ENCODE results near the gene LRCH3.
"Not testable (repeated sequence)": the region's sequence is repeated elsewhere in the genome, so short reads cannot be mapped to it uniquely, and the experiment has no call there.

The LRCH3 gene

DNA sequence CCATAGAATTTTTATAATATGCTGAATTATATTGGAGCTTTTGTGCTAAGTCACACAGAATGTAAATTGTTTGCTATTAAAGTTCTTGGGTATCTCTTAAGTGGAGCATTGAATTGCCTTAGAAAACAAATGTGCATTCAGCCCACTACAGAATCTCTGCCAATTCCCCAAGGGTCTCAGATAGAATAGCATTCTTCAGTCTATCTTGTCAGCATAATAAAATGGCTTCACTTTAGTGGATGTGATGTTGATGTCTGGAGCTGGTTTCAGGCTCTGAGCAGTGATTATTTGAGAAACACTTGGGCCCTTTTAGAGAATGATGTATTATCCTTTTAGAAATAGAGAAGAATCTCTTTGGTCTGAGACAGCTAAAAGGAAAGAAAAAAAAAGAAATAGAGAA, 45.2 kb downstream of the LRCH3 start:
- DNase-seq, result no peak

DNA sequence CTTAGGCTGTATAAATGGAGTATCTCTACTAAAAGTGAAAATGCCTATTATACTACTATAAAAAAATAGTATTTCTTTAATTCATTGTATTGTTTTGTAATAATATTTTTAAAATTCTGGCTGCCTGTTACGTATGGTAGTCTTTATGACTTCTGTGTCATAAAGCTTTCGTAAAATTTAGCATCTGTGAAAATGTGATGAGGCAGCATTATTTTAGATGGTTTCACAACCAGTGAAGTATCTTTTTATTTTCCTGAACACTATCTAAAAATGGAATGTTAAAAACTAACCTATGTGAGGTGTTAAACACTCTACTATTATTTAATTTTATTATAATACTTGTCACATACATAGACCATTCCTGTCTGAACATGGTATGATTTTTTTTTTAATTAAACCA, 46.2 kb downstream of the LRCH3 start:
- DNase-seq, result no peak

GRCh38 chr3:197841789-197842188, 50.7 kb downstream of the LRCH3 start:
- DNase-seq, result no peak

GRCh38 chr3:197846491-197846890, 55.4 kb downstream of the LRCH3 start:
- peak in 1 of 5 donors; percentile 4 for DNase-seq

GRCh38 chr3:197847866-197848401, 56.9 kb downstream of the LRCH3 start:
- DNase-seq, result peak in 2 of 5 donors; percentile 2 to 73

DNA sequence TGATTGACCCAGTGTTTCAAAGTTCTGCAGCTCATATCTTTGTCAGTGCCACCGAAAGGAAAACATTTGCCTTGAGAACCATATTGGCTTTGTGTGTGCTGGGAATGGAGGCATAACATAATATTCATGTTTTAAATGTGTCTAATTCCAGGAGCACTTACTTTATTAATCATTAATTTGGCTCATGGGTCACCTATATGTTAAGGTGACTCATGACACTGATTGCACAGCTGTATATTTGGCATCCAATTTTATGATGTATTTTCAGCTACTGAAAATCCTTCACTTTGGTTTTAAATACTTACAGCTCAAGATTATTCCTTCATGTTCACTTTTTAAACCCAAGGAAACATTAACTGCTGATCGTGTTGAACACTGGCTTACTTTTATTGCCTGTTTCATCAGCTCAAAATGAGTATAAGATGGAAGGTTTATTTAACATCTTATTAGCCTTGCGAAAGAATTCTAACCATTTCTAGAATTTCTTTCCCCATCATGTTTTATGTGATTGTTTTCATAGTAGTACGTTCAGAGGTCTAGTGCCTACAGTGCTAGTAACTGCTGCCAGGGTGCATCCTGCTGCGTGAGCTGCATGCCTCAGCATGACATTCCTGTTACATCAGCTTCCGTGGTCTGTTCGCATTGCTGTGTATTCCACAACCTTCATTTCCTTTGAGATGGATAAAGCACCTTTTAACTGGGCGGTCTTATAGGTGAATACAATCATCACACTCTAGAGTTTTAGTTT, 63.7 kb downstream of the LRCH3 start:
- no peak for DNase-seq

DNA sequence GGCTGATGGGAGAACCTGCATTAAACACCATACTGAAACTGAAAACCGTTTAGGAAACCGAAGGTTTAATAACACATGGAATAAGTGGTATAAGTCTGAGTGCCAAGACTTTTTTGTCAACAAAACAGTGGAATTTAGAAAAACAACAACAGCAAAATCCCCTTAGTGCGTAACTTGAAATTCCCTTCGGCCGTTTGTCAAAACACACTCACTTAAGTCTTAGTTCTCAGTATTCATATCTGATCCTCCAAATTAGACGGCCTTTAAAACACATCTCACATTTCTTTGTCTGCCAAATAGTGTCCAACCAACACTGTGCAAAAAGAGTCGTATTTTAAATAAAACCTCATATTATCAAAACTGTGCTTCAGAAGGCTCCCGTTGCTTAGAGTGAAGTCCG, 64.5 kb downstream of the LRCH3 start:
- no peak for DNase-seq

- no peak for DNase-seq
Measured at GRCh38 chr3:197856199-197856816, 65.3 kb downstream of the LRCH3 start.

- DNase-seq, result no peak
Measured at GRCh38 chr3:197858133-197858532, 67.1 kb downstream of the LRCH3 start.

DNA sequence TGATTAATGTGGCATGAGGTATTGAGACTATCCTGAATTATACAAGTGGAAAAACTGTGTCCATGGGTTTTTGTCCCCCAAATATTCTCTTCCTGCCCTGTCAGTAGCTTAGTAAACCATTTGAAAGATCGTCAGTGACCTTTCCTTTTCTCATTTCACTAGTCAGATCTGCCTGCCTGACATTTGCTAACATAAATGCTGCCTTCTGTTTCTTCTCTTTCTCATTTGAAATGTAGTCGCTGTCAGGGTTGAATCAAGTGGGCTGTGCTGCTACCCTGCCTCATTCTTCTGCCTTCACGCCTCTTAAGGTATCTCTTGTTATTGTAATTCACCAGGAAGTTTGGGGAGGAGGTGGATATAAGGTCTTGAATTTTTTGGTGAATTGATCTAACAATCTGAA, 67.5 kb downstream of the LRCH3 start:
- DNase-seq, result no peak

GRCh38 chr3:197866035-197866434, 75.0 kb downstream of the LRCH3 start:
- no peak for DNase-seq

DNA sequence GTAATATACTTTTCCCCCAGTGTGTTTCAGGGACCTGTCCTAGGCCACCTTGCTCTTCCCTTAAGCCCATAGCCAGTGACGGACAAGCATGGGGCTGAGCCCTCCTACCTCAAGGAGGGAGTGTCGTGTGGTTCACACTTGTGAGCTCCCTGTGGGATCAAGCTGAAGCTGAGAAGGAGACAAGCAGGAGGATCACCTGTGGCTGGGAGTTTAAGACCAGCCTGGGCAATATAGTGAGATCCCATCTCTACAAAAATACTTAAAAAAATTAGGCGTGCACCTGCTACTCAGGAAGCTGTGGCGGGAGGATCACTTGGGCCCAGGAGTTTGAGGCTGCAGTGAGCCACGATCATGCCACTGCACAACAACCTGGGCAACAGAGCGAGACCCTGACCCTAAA, 82.3 kb downstream of the LRCH3 start:
- DNase-seq, result no peak

GRCh38 chr3:197874064-197874463, 83.0 kb downstream of the LRCH3 start:
- no peak for DNase-seq

GRCh38 chr3:197874653-197875052, 83.6 kb downstream of the LRCH3 start:
- no peak for DNase-seq

- DNase-seq, result no peak
Measured at GRCh38 chr3:197877902-197878301, 86.8 kb downstream of the LRCH3 start.

DNA sequence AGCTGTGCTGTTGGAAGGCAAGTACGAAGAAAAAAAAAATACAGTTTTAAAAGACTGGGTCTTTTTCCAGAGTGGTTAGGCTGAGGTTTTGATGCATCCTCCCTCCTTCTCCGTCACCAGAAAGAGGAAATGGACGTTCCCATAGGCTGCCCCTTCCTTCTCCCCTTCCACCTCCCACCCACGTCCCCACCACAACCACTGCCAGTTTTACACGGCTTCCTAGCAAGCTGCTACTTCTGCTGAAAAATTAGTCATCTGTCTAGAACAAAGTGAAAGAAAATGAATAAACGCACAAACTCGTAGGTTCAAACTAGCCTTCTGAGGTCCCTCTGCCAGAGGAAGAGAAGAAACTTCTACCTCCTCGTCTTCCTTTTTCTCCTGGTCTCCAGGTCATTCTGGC, 87.4 kb downstream of the LRCH3 start:
- DNase-seq, result peak in 1 of 5 donors; percentile 55

- no peak for DNase-seq
Measured at GRCh38 chr3:197880491-197881269, 89.6 kb downstream of the LRCH3 start.

- no peak for DNase-seq
Measured at GRCh38 chr3:197881270-197881969, 90.4 kb downstream of the LRCH3 start.

DNA sequence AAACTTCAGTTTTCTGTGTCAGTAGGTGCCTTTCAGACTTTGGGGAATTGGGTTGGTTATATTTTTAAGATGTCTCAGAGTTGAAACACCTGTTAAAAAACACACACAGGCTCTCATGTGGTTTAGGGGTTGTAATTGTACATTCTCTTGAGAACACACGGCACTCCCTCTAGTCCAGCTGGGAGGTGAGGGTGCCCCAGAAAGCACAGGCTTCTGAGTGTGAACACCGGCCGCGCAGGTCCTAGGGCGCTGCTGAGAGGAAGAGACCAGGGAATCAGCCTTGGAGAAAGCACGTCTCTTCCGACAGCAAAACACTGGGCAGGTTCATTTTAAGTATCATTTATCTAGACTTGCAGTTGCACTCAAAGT, 90.9 kb downstream of the LRCH3 start:
- DNase-seq, result no peak

DNA sequence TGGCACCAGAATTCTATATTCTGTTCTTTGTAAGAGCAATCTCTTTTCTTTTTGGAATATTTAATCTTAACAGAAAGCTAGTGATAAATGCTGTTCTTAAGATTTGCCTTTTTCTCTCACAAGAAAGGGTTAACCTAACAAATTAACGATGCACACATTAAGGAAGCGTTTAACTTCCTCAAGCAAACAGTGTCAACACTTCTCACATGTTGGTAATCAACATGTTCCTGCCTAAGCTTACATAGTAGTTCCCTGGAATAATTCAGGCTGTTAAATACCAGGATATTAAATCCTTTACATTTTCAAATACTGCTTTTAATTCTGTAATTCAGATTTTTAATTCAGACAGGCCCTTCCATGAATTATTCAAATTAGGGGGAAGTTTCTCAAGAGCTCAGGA, 91.5 kb downstream of the LRCH3 start:
- no peak for DNase-seq

- no peak for DNase-seq
Measured at GRCh38 chr3:197883541-197883940, 92.5 kb downstream of the LRCH3 start.

DNA sequence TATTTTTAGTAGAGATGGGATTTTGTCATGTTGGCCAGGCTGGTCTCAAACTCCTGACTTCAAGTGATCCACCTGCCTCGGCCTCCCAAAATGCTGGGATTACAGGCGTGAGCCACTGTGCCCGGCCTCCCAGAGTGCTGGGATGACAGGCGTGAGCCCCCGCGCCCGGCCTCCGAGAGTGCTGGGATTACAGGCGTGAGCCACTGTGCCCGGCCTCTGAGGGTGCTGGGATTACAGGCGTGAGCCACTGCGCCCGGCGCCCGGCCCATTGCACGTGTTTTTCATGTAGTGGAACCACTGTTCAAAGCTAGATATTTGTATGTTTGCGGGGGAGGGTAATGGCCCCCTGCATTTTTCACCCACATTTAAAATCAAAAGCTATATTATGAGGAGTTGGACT, 93.3 kb downstream of the LRCH3 start:
- DNase-seq, result not testable (repeated sequence)

- not testable (repeated sequence) for DNase-seq
Measured at GRCh38 chr3:197886052-197886451, 95.0 kb downstream of the LRCH3 start.

Data from T-helper 1 cell (primary cell).